GM19240 (cell line): ENCODE results near the gene BAG5.

ENCODE experiments used
- DNase-seq: peaks from one replicate; pipeline ENCODE4 v3.0.0; 2011; ENCODE audit warnings: low spot score; ENCODE audit not compliant: insufficient read length

BAG5 gene

DNA sequence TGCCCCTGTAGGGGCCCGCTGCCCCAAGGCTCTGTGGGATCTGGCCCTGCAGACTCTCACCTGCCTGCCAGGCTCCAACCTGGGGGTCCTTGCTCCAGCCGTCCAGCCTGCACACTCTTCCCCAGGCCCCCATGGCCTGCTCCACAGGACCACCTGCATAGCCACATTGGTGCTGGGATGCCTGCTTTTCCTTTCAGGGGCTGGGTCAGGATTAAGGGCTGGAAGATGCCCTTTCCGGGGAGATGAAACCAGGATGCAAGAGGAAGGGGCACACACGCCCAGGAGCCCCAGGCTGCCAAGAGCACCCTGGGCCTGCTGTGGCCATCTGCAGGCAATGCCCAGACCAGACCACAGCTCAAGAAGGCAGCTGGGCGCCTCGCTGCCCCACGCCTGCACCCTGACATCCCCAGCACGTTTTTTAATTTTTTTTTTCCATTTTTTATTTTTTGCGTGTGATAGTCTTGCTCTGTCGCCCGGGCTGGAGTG, 15.0 kb downstream of the BAG5 start:
- DNase-seq, result no peak

DNA sequence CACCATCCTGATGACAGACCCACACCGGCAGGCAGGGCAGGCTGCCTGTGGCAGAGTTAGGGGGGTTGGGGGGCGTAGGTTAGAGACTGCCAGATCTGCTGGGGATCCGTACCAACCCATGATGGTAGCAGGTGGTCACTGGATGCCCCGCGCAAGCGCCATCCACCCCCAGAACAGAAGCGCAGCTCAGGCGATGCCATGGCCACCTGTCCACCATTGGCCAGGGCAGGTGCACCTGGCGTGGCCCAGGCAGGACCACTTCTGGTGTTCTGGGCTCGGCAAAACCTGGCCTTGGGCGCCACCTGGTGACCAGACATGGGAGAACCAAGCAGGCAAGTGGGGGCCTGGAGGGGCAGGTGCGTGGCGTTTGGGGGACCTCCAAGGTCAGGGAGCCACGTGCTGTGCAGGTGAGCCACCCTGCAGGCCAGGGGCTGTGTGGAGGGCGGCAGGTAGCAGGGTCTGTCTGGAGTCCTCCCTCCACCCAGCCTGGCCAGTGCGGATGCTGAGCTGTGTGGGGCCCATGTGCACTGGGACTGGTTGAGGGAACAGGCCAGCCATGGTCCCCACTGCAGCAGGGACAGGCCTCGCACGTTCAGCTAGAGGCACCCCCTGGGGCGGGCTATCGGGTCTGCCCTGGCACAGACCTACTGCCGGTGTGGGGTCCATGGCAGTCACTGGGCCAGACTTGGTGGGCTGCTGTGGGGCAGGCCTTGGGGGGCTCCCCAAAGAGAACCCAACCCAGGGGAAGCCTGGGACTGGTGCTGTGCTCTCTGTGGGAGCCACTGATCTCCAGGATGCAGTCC, 15.6 kb downstream of the BAG5 start:
- DNase-seq, result peak; percentile 95

DNA sequence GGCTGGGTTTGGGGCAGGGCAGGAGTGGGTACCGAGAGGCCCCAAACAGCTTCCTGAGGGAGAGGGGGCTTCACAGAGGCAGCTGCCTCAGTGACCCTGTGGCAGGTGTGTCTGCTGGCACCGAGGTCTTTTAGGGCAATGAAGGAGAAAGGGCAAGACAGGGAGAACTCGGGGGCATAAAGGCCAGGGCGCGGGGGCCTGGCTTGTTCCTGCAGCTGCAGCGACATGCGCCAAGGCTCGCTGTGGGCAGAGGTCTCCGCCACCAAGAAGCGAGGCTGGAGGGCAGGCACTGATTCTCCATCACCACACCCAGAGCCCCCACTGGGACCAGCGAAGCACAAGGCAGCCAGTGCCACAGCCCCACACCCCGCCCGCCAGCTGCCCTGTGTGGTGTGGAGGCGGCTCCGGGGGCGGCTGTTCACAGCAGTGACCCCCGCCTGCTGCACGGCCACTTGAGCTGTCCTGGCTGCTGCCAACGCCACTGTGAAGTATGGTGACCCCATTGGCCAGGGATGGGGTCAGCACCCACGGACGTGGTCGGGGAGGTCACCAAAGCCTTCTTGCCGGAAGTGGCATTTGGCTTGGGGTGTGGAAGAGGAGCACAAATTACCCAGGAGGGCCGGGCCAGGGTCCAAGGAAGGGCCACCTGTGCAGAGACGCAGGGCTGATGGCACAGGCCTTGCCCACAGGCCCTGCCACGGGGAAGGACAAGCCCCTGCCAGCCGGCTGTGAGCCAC, 16.4 kb downstream of the BAG5 start:
- DNase-seq, result no peak

DNA sequence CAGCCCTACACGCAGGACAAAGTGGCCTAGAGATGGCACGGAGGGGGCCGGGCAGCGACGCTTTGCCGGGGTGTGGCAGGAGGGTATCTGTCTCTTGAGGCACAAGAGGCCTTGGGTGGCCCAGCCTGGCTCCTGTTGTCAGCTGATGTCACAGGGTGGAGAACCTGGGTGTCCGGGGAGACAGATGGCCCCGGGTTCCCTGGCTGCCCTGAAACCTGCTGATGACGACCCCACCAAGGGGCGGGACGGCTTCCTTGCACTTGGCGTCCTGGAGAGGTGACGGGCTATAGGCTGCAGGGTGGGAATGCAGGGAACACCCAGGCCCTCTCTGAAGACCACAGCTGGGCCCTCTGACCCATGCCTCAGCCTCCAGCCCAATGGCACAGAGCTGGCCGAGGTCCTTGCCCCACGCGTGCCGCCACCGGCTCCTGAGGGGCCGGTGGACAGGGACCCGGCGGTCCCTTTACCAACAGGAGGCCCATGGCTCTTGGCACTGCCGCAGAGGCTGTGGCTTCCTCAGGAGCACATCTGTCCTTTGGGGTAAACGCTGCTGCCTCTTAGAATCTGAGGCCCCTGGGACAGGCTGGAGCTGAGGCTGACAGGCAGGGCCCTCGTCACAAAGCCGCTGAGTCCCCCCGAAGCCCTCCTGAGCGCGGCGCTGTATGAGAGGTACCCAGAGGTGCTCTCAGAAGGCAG, 17.1 kb downstream of the BAG5 start:
- no peak for DNase-seq

DNA sequence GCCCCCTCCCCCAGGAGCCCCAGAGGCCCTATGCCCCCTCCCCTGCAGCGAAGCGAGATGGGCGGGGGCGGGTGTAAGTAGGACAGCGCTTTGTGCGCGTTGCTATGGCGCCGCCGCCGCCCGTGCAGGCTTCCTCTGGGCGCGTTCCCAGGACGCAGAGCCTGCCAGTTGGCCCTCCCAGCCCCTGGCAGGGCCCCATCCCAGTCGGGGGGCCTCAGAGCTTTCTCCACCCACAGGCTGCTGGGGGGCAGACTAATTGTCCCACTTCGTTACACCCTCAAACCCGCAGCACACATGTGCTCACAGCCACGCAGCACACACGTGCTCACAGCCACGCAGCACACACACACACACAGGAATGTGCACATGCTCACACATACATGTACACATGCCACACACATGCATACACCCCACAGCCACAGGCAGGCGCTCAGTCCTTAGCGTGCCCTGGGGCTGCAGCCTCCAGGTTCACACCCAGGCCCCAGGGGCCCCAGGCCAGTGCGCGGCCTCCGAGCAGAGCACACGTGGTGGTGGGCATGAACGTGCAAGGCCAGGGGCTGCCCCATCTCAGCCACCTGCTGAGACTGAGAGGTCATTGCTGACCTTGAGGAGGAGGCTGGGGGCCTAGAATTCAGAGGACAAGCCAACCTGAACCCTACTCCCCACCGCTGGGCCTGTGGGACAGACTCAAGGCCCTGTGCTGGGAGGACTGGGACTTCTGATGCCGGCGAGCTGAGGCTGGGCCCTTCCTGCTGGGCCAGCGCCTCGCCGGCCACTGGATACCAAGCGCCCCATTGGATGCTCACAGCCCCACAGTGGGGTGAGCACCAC, 17.9 kb downstream of the BAG5 start:
- no peak for DNase-seq

DNA sequence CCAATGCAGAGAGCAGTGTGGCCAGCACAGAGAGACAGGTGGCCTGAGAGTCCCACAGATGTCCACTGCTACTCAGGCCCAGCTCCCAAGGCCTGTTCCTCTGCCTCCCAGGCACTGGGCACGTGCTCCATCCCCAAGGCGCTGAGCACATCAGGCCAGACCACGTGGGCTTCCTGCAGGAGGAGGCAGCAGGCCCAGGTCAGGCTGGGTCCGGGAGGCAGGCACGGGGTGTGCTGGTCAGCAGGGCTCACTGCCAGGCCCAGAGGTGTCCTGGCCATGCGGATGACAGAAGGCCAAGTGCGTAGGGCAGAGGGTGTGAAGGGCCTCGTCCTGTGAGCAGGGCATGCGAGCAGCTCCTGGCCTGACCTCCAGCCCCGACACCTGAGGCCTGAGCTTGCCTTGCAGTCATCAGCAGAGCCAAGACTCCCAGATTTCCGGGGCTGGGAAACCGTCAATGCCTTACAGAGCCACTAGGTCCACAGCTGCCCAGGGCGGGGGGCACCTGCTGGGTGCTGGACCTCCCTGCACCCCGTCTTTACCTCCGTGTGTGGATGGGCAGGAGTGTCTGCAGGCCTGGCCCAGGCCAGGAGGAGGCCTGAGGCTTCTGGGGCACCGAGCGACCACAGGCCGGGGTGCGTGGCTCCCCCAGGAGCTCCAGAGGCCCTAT, 18.6 kb downstream of the BAG5 start:
- no peak for DNase-seq

DNA sequence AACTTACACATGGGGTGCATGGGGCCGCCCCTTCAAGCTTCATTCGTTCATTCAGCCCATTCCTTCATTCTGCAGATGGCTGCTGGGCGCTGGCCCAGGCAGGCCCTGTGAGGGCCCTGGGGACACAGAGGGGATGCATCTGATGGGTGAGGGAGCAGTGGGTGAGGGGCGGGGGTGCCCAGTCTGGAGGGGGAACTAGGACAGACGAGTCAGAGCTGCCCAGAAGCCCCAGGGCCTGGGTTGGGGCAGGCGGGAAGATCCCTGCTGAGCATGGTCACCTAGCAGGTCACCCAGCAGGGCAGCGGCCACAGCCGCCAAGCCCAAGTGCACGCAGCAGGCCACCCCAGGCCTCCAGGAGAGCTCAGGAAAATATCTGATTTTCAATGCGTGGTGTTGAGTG, 19.3 kb downstream of the BAG5 start:
- no peak for DNase-seq

DNA sequence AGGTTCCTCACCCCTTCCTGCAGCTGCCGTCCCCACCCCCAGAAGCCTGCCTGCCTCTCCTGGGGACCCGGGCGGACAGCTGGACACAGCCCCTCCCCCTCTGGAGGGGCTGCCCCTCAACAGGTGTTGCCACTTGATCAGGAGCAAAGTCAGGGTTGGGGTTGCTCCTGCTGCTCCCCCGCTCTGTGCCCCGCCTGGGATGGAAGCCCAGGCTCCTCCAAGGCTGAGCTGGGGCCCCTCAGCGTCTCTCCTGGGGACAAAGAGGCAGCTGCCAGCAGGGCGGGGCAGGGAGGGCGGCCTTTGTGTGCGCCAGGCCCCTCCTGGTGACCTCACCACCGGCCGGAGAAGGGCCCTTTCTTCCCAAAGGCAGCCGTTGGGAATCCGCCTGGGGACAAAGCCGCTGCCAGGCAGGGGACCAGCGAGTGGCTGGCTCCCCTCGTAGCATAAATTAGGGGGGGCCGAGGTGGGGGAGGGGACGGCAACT, 19.8 kb downstream of the BAG5 start:
- no peak for DNase-seq

DNA sequence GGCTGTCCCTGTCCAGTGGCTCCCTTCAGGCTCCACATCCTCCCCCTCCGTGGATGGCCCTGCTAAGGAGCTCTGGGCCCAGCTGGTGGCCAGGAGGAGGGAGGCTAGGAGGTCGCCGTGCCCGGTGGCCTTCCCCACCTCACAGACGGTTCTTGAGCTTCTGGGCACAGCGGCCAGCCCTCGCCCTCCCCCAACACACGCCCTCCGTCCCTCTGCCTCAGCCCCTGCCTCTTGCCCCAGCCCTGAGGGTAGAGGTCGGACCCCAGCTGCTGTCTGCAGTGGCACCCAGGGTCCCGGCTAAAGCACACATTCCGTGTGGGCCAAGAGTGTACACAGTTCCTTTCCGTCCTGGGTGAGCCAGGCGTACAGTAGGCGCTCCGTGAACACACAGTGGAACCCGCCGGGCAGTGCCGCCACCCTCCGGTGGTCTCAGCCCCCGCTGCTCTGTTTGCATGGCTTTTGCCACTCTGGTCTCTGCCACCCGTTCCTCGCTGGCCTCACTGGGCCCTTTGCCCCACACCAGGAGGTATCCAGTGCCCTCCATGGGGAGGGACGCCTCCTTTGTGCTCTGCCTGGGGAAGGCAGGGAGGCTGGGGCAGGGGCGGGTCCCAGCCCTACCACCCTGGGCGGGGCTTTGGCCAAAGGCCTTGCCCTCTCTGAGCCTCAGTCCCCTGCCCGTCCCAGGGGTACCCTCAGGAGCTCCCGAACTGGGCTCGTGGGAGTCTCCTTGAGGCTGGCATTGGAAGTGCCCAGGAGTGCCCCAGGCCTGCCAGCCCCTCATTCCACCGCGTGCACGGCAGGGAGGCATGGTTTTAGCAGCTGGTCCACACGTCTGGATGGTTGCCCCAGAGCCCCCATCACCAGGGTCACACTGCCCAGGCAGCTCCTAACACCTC, 20.5 kb downstream of the BAG5 start:
- no peak for DNase-seq

DNA sequence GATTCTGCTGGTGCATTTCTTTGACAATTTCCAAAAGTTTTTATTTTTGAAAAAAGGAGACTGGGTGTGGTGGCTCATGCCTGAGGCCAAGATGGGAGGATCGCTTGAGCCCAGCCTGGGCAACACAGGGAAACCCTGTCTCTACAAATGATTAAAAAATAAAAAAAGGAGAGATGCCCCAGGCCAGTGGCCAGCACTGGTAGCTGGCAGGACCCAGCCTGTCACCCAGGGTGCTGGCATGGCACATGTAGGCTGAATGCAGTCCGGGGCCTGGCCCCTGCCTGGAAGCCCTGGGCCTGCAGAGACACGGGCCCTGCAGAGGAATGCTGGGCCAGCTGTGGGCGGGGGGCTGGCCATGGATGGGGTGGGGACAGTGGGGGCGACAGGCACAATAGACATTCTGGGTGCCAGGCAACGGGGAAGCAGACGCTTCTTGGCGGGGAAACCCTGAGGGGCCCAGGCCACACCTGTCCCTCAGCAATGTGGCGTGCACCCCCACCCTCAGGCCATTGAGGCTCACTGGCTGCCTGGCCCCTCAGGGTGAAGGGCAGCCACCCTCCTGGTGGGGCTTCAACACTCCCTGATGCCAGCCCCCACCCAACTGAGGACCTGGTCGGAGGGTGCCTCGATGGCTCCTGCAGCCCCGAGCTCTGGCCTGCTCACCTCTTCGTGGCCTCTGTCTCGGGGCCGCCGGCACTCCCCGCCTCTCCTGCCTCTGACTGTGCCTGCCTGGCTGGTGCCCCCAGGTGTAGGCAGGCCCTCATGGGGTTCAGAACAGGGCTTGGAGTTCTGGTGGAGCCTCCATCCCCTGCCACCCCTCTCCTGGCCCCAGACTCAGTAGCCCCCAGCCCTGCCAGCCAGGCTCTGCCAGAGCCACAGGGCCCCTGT, 21.4 kb downstream of the BAG5 start:
- no peak for DNase-seq

DNA sequence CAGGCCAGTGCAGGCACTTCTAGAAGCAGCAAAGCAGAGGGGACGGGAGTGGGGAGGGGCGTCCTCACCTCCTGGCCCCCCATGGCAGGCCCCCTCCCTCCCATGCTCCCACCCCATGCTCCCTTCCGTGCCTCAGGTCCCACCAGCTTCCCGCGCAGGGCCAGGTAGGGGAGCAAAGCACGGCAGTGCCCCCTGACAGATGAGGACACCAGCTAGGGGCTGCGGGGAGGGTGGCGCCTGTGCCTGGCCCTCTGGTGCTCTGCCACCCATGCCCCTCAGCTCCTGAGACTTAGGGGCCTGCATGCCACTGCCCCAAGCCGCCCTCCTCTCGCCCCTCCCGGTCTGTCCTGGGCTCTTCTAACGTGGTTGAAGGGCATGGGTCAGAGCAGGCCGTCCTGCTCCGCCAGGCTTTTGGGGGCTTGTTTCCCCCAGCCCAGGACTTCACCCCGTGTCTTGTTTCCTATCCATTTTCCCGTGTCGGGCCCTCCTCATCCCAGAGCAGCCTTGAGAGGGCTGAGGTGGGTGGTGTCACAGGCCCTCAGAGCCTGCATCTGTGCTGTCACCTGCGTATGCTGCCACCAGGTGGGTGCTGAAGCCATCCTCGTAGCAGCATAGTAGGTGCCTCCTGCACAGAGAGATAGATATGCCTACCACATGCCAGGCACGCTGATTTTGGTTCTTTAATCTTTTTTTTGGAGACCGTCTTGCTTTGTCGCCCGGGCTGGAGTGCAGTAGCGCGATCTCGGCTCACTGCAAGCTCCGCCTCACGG, 23.2 kb downstream of the BAG5 start:
- no peak for DNase-seq

DNA sequence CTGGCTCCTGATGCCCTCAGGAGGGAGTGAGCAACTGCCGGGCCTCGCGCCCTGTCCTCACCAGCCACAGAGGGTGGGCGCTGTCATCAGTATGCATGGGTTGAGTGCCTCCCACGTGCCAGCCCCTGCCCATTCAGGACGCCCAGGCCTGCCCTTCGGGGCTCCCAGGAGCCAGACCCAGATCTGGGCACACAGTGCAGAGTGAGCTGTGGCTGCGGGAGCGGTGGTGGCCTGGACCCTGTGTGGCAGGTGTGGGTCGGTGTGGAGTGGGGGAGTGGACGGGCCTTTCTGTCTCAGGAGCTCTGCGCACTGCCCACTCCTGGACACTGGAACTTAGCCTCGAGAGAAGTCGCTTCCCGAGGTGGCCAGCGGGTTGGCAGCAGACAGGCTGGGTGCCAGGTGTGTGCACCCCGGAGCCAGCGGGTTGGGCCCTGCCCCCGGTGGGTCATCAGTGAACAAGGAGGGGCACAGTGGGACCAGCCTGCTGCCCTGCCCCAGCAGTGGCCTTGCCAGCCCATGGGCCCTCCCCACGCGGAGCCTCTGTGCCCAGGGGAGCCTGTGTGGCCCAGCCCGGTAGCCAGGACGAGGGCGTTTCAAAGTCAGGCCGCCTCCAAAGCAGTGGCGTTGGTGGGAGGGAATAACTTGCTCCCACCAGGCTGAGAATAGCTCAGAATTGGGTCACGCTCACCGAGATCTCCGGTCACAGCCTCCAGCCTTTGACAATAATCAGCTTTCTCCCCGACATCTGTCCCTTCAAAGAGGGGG, 24.0 kb downstream of the BAG5 start:
- DNase-seq, result no peak

DNA sequence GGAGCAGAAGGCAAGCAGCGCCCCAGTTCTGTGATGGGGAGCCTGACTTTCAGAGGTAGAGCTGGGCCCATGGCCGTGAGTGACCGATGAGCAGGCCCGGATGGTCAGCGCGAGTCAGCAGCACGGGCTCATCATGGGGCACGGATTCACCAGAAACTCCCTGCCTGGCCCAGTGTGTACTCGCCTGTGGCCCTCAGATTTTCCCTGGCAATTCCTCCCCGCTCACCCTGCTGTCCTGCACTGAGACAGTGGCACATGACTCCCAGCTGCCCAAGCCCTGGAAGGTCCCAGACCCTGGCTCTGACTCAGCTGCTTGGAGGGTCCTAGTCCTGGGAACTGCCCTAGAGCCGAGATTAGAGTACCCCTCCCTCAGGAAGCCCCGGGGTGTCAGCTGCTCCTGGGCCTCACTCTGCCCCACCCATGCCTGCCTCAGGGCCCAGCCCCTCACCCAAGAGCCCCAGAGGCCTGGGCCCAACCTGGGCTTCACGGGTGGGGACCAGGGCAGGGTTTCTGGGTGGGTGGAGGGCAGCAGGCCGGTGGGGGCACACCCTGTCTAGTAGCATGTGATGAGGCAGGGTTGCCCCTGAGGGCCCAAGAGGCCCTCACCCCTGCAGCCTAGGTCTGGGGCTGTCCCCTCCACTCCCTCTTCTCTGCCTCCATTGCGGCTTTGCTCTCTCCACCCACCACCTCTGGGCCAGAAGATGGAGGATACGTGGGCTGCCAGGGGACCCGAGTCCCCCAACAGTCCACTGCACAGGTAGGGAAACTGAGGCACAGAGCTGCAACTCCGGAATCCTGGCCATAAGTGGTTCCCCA, 25.1 kb downstream of the BAG5 start:
- no peak for DNase-seq

DNA sequence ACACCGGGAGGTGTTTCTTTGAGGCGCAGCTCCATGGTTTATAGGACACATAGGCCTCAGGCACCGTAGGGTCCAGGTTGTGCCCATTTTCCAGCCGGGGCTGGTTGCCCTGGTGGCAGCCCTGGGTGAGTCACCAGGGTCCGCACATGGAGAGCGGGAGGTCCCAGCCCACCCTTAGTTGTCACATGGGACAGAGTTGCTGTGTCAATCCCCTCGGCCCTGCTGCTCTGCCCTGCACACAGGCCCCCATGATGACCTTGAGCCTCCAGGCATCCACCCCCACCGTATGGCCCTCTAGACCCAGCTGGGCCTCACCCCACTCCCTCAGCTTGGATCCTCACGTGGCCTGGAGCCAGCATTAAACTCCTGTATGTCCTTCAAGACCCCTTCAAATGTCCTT, 25.8 kb downstream of the BAG5 start:
- no peak for DNase-seq

DNA sequence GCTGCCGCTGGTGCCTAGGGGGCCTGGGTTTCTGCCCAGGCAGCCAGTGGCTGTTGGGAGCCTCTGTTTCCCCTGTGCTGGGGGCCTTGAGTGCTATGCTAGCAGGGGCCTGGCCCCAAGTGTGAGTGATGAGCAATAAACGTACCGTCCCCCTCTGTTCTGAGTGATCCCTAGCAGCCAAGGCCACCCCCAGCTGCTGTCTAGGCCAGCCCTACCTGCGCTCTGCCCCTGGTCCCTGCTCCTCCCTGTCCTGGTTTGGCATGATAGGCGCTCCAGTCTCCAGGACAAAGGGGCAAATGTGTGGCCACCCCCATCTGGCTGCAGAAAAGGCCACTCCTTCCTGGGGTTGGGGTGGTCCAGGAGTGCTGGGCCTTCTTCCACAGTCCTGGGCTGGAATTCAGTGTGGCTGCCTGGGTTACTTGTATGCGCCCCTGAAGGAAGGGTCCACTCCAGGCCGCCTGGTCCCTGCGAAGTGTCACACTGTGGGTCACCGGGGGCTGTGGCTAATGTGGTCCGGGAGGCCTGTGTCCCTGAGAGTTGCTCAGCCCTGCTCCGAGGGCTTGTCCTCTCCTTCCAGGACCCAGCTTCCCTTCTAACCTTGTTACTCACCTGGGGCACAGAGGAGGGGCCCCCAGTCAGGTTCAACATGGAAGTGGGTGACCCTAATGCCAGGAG, 26.4 kb downstream of the BAG5 start:
- DNase-seq, result no peak
